ENCODE data around the gene PGLYRP3. TPM values are rescaled to one million over a fixed set of nuclear protein-coding genes. Genes with fewer than 3 reads are reported as not detected.
A peak's percentile ranks its signal among the peaks of the same experiment; 100 is the strongest.
"Not testable (repeated sequence)": the region's sequence is repeated elsewhere in the genome, so short reads cannot be mapped to it uniquely, and the experiment has no call there.

PGLYRP3 gene
- total RNA-seq, 2 experiments from 2014 or later = not detected

DNA sequence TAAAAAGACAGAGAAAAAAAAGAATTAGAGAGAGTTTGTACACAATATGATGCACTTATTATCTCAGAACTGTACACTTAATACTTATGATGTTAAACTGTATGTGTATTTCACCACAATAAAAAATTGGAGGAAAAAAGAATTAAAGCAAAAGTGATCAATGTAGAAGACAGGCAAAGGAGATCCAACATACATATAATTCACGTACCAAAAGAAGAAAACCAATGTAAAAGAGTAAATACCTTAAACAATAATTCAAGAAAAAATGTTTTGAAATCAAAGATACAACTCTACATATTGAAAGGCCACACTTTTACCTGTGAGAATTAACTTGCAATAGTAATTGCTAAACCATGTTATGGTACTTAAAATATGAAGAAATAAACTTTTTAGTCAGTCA lies 9.8 kb upstream of the PGLYRP3 start:
- no peak overlapping the region for H3K4me3 Mint-ChIP-seq

DNA sequence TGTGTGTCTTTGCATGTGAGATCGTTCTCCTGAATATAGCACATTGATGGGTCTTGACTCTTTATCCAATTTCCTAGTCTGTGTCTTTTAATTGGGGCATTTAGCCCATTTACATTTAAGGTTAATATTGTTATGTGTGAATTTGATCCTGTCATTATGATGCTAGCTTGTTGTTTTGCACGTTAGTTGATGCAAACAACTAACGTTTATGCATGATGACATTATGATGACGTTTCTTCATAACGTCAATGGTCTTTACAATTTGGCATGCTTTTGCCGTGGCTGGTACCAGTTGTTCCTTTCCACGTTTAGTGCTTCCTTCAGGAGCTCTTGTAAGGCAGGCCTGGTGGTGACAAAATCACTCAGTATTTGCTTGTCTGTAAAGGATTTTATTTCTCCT lies 5.4 kb upstream of the PGLYRP3 start:
- CTCF ChIA-PET; H3K27ac Mint-ChIP-seq; H3K4me3 Mint-ChIP-seq; POLR2A ChIA-PET; H3K4me1 Mint-ChIP-seq; H3K36me3 Mint-ChIP-seq (ENCODE audit: low read depth); DNase-seq; H3K9me3 Mint-ChIP-seq: not testable (repeated sequence)
- peaks cover 40% of the 10 kb centered on the region for H3K27me3 Mint-ChIP-seq

More for the DNA sequence above, 9.8 kb upstream of the PGLYRP3 start:
- ChIA-PET POLR2A (no interaction called here), CTCF (no interaction called here)
- DNase-seq = no peak
- Mint-ChIP-seq H3K9me3 (peaks cover 4% of the 10 kb centered on the region), H3K4me1 (no peaks in the 10 kb centered on the region), H3K27ac (no peak overlapping the region), H3K27me3 (peaks cover 19% of the 10 kb centered on the region), H3K36me3 (ENCODE audit: low read depth) (no peaks in the 10 kb centered on the region)

DNA sequence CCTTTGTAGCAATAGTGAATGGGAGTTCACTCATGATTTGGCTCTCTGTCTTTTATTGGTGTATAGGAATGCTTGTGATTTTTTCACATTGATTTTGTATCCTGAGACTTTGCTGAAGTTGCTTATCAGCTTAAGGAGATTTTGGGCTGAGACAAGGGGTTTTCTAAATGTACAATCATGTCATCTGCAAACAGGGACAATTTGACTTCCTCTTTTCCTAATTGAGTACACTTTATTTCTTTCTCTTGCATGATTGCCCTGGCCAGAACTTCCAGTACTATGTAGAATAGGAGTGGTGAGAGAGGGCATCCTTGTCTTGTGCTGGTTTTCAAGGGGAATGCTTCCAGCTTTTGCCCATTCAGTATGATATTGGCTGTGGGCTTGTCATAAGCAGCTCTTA lies 3.3 kb upstream of the PGLYRP3 start:
- H3K4me3 Mint-ChIP-seq; CTCF ChIA-PET; POLR2A ChIA-PET; H3K36me3 Mint-ChIP-seq (ENCODE audit: low read depth); H3K4me1 Mint-ChIP-seq; H3K27ac Mint-ChIP-seq; DNase-seq; H3K9me3 Mint-ChIP-seq: not testable (repeated sequence)
- H3K27me3 Mint-ChIP-seq = peaks cover 36% of the 10 kb centered on the region

DNA sequence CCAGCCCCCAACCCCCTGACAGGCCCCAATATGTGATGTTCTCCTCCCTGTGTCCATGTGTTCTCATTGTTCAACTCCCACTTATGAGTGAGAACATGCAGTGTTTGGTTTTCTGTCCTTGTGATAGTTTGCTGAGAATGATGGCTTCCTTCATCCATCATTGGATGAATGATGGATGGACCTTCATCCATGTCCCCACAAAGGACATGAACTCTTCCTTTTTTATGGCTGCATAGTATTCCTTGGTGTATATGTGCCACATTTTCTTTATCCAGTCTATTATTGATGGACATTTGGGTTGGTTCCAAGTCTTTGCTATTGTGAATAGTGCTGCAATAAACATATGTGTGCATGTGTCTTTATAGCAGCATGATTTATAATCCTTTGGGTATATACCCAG lies 1.6 kb upstream of the PGLYRP3 start:
- H3K4me1 Mint-ChIP-seq; DNase-seq; H3K9me3 Mint-ChIP-seq; H3K27ac Mint-ChIP-seq; POLR2A ChIA-PET; H3K4me3 Mint-ChIP-seq; CTCF ChIA-PET; H3K36me3 Mint-ChIP-seq (ENCODE audit: low read depth): not testable (repeated sequence)
- peaks cover 34% of the 10 kb centered on the region for H3K27me3 Mint-ChIP-seq

DNA sequence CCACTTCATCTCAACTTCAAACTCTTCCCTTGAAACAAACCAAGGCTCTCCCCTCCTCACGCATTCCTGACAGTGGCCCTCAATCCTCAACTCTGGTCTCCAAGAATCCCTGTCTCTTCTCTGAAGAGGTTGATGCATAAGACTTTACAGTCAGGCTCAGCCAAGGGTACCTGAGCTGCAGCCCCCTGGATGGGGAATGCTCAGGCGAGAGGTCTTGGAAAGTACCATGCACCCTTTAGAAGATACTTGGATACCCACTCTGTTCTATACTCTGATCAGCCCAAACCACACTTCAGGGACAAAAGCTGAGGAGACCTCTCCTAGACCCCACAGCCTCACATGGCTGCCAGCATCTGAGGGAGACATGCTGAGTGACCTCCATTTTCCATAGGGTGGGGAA lies 536 bp upstream of the PGLYRP3 start:
- ChIA-PET POLR2A (no interaction called here), CTCF (no interaction called here)
- Mint-ChIP-seq H3K27ac (no peak overlapping the region), H3K4me3 (no peak overlapping the region), H3K36me3 (ENCODE audit: low read depth) (no peaks in the 10 kb centered on the region), H3K9me3 (no peaks in the 10 kb centered on the region), H3K4me1 (no peaks in the 10 kb centered on the region), H3K27me3 (peaks cover 28% of the 10 kb centered on the region)
- DNase-seq = no peak

DNA sequence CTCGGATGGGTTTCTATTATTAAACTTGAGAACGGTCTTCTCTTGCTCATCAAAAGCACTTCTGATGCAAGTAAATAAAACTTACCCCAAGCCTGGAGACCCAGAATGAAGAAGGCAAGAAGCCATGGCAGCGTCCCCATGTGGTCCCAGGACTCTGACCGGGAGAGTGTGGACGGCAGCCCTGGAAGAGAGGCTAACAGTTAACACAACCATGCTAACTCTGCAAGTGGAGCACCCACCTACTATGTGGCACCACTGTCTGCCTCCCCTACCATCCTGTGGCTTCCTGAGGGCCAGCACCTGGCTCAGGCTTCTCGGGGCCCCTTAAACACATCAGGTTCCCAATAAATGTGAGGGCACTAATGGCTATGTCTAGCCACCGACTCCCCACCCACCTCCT lies 2.2 kb downstream of the PGLYRP3 start:
- Mint-ChIP-seq H3K27me3 (peaks cover 11% of the 10 kb centered on the region), H3K4me3 (no peak overlapping the region), H3K4me1 (no peaks in the 10 kb centered on the region), H3K9me3 (no peaks in the 10 kb centered on the region), H3K36me3 (ENCODE audit: low read depth) (no peaks in the 10 kb centered on the region), H3K27ac (no peak overlapping the region)
- ChIA-PET CTCF (no interaction called here), POLR2A (no interaction called here)
- DNase-seq = no peak

DNA sequence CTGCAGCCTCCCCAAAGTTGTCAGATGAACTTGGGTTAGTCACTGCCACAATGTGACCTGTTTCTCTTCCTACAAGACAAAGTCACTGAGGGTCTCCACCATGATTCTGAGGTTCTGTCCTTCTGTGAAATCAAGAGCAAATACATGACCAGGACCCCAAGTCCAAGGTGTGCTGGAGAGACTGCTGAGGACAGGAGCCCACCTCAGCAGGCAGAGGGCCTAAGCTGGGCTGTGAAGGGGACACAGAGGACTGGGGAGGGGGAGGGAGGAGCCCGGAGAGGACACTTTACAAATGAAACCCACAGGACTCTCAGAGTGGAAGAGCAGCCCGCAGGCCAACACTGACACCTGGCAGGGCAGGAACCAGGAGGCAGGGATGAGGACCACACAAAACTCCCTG lies 3.3 kb downstream of the PGLYRP3 start:
- ChIA-PET POLR2A (no interaction called here), CTCF (interaction anchor here (0.6 kb wide), 1 partner anchor 27 kb away, joined by 4 read pairs; no protein-coding TSS in a partner anchor)
- H3K27me3 Mint-ChIP-seq = peaks cover 7% of the 10 kb centered on the region
- H3K36me3 Mint-ChIP-seq (ENCODE audit: low read depth) = no peaks in the 10 kb centered on the region
- no peak overlapping the region for H3K27ac Mint-ChIP-seq
- no peaks in the 10 kb centered on the region for H3K4me1 Mint-ChIP-seq
- no peak for DNase-seq
- no peak overlapping the region for H3K4me3 Mint-ChIP-seq
- H3K9me3 Mint-ChIP-seq = no peaks in the 10 kb centered on the region

DNA sequence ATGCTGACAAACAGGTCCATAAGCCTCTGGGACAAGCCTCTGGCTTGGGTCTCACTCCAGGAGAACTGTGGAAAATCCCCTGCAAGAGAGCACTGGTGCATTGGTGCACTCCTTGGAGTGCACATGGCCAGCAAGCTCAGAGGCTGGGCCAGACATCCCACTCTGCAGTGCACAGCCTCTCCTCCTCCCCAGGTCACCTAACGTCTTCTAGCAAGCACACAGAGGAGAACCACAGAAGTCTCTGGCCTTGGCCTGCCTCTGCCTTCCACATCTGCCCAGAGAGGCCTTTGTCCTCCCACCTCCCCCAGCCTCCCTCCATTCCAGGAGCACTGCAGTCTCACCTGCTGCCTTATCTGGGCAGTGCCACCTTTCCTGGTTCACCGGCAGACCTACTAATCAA lies 4.2 kb downstream of the PGLYRP3 start:
- Mint-ChIP-seq H3K36me3 (ENCODE audit: low read depth) (no peaks in the 10 kb centered on the region), H3K9me3 (no peaks in the 10 kb centered on the region), H3K4me1 (no peaks in the 10 kb centered on the region), H3K4me3 (no peak overlapping the region), H3K27me3 (peaks cover 7% of the 10 kb centered on the region), H3K27ac (no peak overlapping the region)
- CTCF ChIA-PET = no interaction called here
- DNase-seq = no peak
- POLR2A ChIA-PET = no interaction called here

DNA sequence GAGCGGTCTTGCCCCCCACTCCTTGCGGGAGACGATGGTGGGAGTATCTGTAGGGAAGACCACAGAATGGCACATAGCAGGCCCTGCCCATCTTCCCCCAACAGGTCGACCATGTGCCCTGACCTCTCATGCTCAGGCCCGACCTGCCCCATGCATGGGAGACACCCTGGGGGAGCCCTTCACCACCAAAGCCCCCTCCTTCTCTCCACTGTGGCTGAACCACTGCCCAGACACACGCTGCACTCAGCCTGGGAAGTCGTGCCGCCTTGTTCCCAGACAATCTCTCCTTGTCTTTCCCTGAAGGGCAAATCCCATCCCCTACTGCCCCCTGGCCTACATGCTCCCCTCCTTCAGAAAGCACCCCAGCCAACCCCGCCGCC lies 5.5 kb downstream of the PGLYRP3 start:
- H3K4me1 Mint-ChIP-seq = no peaks in the 10 kb centered on the region
- H3K27ac Mint-ChIP-seq = no peak overlapping the region
- POLR2A ChIA-PET = no interaction called here
- H3K27me3 Mint-ChIP-seq = peaks cover 4% of the 10 kb centered on the region
- CTCF ChIA-PET = no interaction called here
- H3K36me3 Mint-ChIP-seq (ENCODE audit: low read depth) = no peaks in the 10 kb centered on the region
- no peak for DNase-seq
- H3K9me3 Mint-ChIP-seq = no peaks in the 10 kb centered on the region
- H3K4me3 Mint-ChIP-seq = no peak overlapping the region

DNA sequence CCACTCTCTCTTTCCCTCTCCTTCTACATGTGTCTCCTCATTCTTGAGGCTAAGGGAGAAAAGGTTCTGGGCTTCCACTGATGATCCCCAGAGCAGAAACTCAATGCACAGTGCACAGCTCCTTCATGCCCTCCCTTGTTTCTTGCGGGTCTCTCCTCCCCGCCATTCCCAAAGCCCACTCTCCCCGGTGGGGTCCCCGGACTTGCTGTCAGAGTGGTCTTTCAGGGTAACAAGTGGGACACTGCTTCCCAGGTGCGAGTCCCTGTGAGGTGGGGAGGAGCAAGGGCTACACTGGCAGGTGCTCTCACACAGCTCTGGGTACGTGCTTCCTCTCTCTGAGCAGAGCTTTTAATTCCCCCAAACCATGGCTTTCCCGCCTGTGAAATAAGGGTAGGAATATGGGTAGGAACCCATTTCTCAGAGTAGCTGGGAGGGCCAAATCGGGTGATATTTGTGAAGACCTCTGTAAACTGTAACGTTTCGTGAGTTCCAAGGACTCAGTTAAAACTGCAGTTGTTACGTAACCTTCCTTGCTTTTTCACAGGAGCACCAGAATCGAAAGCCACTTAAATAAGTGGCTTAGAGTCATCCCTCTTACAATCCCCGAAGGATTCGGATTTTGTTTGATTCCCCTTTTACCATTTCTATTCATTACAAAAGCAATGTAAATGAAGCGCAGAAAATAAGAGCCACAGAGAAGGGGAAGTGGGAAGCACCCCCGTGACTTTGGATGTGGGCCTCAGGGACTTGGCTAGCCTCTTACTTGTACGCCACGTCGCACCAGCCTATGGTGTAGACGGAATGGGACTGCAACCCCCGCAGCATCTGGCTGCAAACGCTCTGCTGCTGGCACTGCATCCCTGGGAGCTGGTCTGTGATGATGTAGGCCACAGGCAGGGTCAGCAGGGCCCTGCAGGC lies 6.2 kb downstream of the PGLYRP3 start:
- ChIA-PET CTCF (no interaction called here), POLR2A (no interaction called here)
- Mint-ChIP-seq H3K4me3 (no peak overlapping the region), H3K27me3 (peaks cover 4% of the 10 kb centered on the region), H3K36me3 (ENCODE audit: low read depth) (no peaks in the 10 kb centered on the region), H3K9me3 (no peaks in the 10 kb centered on the region), H3K27ac (no peak overlapping the region), H3K4me1 (no peaks in the 10 kb centered on the region)
- DNase-seq = no peak

DNA sequence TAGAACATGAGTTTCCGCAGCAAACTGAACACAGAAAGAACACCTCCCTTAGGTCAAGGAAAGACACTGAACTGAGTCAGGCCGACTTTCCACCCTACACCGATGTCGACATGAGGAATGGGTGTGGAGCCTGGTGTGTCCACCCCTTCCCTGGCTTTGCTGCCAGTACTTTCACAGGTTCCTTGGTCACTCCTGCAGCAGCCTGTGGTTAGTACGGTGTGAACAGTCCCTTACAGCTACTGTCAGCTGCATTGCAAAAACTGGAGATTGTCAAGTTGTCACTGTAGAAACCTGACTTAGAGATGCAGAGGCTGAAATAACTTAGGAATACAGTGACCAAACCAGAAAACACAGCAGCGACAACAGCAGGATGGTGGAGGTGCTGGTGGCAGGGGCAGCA lies 7.1 kb downstream of the PGLYRP3 start:
- H3K9me3 Mint-ChIP-seq = no peaks in the 10 kb centered on the region
- no peak overlapping the region for H3K27ac Mint-ChIP-seq
- ChIA-PET CTCF (no interaction called here), POLR2A (no interaction called here)
- no peak for DNase-seq
- H3K4me3 Mint-ChIP-seq = no peak overlapping the region
- peaks cover 4% of the 10 kb centered on the region for H3K27me3 Mint-ChIP-seq
- H3K4me1 Mint-ChIP-seq = no peaks in the 10 kb centered on the region
- H3K36me3 Mint-ChIP-seq (ENCODE audit: low read depth) = no peaks in the 10 kb centered on the region

DNA sequence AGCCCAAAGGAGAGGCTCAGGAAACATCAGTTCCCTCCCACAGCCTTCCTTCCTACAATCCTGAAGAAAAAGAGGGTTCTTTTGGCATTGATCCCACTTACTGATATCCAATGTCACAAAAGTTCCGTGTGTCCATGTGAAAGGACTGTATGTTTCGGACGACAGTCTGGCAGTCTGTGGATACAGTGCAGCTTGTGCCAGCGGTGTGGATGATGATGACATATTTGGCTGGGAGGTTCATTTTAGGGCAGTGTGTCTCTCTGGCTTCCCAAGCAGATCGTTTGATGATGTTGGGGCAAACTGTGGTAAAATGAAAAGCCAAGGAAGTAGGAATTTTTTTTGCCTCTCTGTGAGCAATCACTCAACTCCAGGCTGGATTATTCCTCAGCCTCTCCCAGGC lies 10.4 kb downstream of the PGLYRP3 start:
- Mint-ChIP-seq H3K27me3 (peaks cover 4% of the 10 kb centered on the region), H3K36me3 (ENCODE audit: low read depth) (no peaks in the 10 kb centered on the region), H3K4me3 (no peak overlapping the region), H3K27ac (no peak overlapping the region), H3K4me1 (no peaks in the 10 kb centered on the region), H3K9me3 (no peaks in the 10 kb centered on the region)
- no peak for DNase-seq
- ChIA-PET POLR2A (no interaction called here), CTCF (interaction anchor here (0.6 kb wide), 1 partner anchor 13 kb away, joined by 3 read pairs; no protein-coding TSS in a partner anchor)

DNA sequence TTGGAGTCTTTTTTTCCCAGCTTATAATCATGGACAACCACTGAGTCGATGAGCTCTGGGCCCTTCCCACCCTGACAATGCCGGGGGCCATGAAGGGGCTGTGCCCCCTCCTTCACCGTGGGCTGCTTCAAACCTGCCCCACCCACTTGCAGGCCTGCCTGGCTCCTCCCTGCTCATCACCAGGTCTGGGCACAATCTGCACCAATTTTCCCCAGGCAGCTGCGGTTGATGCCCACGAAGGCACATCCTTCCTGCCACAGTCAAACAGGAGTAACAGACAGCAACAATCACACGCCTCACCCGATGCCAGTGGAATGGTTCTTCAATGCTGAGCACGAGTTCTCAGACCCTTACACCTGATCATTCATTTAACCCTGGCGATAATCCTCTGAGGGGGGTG lies 18.9 kb downstream of the PGLYRP3 start:
- peak; percentile 40 for DNase-seq
- Mint-ChIP-seq H3K4me1 (peaks cover 37% of the 10 kb centered on the region), H3K4me3 (no peak overlapping the region), H3K27ac (no peak overlapping the region), H3K9me3 (no peaks in the 10 kb centered on the region), H3K36me3 (ENCODE audit: low read depth) (no peaks in the 10 kb centered on the region), H3K27me3 (peaks cover 3% of the 10 kb centered on the region)
- ChIA-PET CTCF (no interaction called here), POLR2A (no interaction called here)

DNA sequence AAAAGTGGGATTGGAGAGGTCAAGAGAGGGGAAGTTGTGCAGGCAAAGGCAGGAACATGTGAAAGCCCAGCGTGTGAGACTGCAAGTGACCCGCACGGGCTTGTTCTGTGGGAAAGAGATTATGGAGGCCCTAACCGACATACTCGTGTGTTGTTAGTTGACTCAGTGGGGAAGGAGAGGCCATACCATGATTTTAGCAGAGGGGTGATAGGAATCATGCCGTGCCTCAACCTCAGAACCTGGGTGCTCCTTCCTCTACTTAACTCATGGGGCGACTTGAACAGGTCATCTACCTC lies 19.3 kb downstream of the PGLYRP3 start:
- peaks cover 37% of the 10 kb centered on the region for H3K4me1 Mint-ChIP-seq
- DNase-seq = no peak
- H3K9me3 Mint-ChIP-seq = no peaks in the 10 kb centered on the region
- no peaks in the 10 kb centered on the region for H3K36me3 Mint-ChIP-seq (ENCODE audit: low read depth)
- H3K27ac Mint-ChIP-seq = no peak overlapping the region
- ChIA-PET POLR2A (no interaction called here), CTCF (no interaction called here)
- H3K4me3 Mint-ChIP-seq = no peak overlapping the region
- H3K27me3 Mint-ChIP-seq = peaks cover 3% of the 10 kb centered on the region

Data from activated CD4-positive, alpha-beta memory T cell treated with anti-CD3 and anti-CD28 coated beads, Interleukin-2, amount 10 ng/mL, durations not matched to agents 7 days and 5 days (primary cell).